ENCODE data around the gene ADGRL2.

The ADGRL2 gene

GRCh38 chr1:81800695-81801650 lies at the start of gene ADGRL2:
ADGRL2 (plus strand) TSS chr1:81800934; CDS start chr1:81836985, 36,051 bp downstream.
- DNase-seq = peak; percentile 78 to 82

- no peak for DNase-seq
These were observed 47.9 kb upstream of the ADGRL2 start for GRCh38 chr1:81752840-81753239.

DNA sequence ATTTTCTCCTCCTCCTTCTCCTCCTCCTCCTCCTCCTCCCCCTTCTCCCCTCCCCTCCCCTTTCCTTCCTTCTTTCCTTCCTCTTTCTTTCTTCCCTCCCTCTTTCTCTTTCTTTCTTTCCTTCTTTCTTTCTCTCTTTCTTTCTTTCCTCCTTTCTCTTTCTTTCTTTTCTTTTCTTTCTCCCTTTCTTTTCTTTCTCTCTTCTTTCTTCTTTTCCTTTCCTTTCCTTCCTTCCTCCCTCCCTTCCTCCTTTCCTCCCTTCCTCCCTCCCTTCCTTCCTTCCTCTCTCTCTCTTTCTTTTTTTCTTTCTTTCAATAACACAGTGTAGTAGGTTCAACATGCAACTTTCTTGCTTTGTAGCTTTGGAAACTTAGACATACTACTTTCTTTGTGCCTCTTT lies 46.3 kb upstream of the ADGRL2 start:
- no peak for DNase-seq

DNA sequence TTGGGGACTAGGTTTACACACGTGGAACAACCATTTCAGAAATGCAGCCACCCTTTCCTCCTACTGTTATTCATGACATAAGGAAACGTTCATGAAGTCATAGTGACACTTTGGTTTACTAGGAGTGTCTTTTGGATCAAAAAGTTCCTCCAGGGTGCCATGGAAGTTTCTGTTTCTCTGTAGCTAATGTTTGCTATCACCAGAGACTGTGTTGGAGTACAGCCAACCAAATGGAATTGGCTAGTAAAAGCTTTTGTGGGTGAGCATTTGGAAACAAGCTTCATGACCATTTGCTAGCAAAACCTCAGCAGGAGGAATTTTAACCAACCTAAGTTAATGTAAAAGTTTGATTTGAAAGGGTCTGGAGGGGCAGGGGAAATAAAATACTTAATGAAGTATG lies 43.9 kb upstream of the ADGRL2 start:
- no peak for DNase-seq

GRCh38 chr1:81757398-81758020 lies 43.2 kb upstream of the ADGRL2 start:
- no peak for DNase-seq

DNA sequence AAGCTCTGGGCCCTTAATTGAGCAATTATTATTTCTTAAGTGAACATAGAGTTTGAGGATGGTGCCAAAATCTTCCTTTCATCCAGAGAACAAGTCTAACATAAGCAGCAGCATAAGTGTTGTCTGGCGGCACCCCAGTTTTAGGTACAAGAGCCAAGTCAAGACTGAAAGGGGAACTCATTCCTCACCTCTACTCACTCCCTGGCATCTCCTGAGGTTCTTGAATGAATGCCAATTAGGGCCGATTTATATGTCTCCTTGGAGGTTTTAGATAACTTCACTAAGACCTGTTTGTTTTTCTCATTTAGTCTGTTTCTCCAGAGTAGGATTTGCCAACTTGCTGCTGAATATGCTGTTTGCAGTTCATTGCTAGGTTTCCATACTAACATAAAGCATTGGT lies 42.6 kb upstream of the ADGRL2 start:
- no peak for DNase-seq

- peak in 1 of 2 experiments; percentile 15 for DNase-seq
These were observed 40.1 kb upstream of the ADGRL2 start for GRCh38 chr1:81760477-81761097.

- DNase-seq = no peak
These were observed 25.2 kb upstream of the ADGRL2 start for GRCh38 chr1:81775510-81775909.

DNA sequence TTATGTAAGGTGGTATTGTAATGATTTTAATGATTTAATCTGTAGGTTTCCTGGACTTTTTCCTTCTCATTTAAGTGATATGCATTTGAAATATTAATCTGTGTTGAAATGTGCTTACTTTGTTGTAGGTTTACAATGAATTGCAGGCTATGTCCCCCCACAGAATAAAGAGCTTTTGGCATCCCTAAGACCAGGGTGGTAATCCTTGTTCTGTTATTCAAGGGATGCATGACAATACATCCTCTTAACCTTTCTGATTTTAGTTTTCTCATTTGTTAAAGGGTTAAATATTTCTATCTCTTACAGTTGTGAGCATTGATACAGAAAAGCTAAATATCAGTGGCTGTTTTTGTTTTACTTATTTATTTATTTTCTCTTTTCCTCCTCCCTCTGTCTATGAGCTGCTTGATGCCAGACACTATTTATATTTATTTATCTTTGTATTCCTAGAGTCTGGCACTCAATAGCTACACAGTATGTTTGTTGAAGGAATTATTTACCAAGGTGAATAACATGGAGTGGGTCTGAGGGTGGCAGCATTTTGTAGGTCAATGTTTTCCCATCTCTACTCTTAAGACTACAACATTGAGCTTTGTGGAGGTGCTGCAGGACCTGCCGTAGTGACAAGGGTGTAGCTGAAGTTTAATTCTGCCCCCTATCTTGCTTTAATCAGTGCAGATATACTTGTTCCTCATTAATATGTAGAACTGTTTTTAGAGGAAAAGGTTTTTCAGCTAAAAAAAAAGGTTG lies 19.9 kb upstream of the ADGRL2 start:
- DNase-seq = peak in 1 of 2 experiments; percentile 0

- DNase-seq = no peak
These were observed 19.0 kb upstream of the ADGRL2 start for GRCh38 chr1:81781749-81782148.

GRCh38 chr1:81792184-81792583 lies 8.6 kb upstream of the ADGRL2 start:
- no peak for DNase-seq

DNA sequence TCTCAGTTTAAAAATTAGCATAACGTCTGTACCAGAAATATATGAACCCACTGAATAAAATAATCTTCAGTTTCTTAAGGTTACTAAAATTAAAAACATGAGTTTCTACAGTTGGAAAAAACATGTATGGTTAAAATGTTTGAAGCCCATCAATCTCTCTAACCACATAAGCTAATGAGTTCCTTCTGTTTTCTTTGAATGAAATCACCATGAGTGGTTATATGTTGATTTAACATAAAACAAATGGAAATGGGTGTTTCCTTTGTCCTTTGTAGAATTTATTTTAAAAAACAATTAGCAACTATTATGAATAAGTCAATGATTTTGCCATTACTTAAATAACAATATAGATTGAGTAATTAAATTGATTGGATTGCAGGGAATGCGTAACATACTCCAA lies 3.0 kb upstream of the ADGRL2 start:
- no peak for DNase-seq

GRCh38 chr1:81799939-81800694 lies 617 bp upstream of the ADGRL2 start:
- DNase-seq = peak; percentile 59 to 78

- DNase-seq = peak in 1 of 2 experiments; percentile 51
These were observed 1.1 kb downstream of the ADGRL2 start for GRCh38 chr1:81801651-81802456.

DNA sequence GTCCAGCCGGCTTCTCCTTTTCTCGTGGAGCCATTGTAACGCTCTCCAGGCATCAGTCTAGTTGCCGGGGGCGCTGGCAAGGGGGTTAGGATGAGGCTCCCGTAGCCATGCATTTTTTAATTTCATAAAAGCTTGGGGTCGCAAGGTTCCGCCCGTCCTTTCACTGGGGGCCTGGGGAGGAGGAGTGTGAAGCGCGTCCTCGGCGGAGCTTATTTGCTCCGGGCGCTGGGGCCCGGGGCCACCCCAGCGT lies 1.6 kb downstream of the ADGRL2 start:
- DNase-seq = no peak

DNA sequence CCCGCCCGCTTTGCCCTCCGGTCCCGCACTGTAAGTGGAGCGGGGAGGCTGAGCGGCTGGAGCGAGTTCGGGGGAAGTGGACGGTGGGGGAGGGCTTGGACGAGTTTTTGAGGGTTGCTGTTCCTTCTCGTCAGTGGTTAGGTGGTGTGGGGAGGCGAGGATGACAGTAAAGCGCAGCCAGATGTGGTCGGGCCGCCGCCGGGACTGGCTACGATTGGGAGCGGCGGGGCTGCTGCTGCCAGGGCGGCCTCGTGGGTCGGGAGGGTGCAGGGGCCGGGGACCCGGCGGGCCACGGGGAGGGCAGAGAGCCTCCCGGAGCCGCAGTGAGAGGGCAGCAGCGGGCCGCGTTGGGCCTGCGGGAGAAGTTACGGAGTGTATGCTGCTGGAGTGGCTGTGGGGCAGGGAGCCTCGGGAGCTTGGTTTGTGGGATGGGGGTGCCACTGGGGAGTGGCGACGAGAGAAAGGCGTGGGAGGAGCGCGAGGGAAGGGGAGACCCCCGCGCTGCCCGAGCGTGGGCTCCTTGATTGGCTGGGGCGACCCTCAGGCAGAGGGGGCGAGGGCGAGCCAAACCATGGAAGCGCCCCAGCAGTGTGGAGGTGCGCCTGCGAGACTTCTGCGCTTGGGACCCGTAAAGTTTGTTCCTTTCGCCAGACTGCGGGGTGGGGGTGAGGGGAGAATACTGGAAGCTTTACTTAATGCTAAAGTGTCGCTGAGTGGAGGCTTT lies 2.1 kb downstream of the ADGRL2 start:
- DNase-seq = peak; percentile 37 to 54

DNA sequence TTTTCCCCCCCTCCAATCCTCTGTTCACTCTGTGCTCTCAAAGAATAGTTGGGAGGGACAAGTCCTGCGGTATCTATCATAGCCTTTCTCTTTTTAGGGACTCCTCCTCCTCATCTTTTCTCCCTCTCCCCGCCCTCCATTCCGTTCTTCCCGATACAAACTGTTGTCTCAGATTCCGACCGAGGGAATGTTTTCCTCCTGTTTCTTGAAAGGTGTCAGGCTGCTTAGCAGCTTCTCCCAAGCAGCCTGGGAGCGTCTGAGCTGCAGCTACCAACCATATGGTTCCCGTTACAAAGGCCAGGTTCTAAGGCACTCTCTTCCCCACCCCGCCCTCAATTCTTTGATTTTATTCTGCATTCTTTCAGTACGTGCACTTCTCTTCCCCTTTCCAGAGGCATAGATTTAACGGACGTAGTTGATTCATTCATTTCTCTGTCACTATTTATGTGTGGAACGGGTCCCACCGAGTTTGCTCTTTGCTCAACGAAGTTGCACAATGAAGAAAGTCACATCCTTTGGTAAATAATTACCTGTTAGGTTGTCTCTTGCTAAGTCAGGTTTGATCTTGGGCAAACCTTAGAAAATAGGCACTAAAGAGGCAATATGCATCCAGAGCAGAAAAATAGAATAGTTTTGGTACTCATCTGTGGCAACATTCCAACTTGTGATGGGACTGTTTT lies 2.8 kb downstream of the ADGRL2 start:
- peak; percentile 64 to 67 for DNase-seq

DNA sequence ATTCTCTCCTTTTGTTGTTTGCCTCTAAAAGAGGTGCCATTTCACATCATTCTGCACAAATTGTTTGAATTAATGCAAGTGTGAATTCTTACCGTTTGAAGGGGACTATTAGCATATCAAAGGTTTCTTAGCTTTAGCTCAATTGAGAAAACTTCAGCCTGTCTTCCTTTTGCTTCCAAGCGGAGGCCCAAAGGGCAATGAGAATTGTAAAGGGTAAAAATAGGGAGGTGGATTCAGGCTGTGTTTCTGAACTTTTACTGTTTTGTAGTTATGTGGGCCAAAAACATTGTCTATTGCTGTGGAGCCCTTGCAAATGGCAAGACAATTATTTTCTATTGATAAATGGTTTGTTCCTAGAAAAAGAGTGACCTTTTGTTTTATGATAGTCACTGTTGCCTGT lies 3.6 kb downstream of the ADGRL2 start:
- DNase-seq = no peak

GRCh38 chr1:81805537-81806431 lies 5.0 kb downstream of the ADGRL2 start:
- no peak for DNase-seq

Measured in NCI-H524 (cell line).